Measurements from ENCODE around the gene MMP11. TPM values are rescaled to one million over a fixed set of nuclear protein-coding genes. Genes with fewer than 3 reads are reported as not detected.

Gene MMP11
- total RNA-seq, 1 experiment from 2014 or later = 0.44 TPM

DNA sequence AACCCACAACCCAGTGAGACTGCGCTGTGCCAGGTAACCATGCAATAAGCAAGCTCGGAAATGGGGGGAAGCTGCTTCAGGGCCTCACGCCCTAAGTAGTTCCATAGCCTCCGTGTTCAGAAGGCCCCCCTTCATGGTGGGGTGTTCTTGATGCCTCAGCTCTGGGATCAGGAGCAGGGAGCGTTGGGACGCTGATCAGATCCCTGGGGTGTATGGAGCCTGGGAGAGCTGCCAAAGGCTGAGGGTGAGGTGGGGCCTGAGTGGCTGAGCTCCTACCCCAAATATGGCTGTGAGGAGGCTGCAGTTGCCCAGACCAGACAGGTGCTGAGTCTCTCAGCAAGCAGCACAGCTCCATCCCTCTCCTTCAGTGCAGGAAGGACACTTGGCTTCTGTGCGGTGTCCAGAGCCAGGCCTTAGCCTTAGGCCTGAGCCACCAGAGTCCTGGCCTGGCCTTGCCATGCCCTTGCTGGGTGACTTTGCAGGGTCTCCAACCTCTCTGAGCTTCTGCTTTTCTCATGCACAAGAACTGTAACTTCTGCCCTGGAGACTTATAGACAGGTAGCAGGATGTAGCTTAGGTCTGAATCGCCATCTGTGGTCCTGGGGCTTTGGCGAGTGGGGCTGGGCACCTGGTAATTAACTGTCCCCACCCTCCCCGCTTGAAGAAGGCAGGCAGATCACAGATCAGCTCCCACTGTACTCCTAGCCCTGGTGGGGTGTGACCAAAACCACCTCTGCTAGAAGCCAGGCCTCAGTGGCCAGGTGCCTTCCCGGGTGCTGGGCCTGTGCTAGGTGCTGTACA lies 5.3 kb downstream of the MMP11 start:
- POLR2A ChIA-PET = interaction anchor here (0.6 kb wide), 1 partner anchor 47 kb away, joined by 3 read pairs; no protein-coding TSS in a partner anchor
- Mint-ChIP-seq H3K4me1 (ENCODE audit: insufficient read depth, unreplicated experiment) (peaks cover 28% of the 10 kb centered on the region), H3K9me3 (ENCODE audit: unreplicated experiment) (no peaks in the 10 kb centered on the region), H3K36me3 (ENCODE audit: insufficient read depth, unreplicated experiment) (peaks cover 5% of the 10 kb centered on the region), H3K27ac (ENCODE audit: low read depth, unreplicated experiment) (no peak overlapping the region), H3K27me3 (ENCODE audit: insufficient read depth, unreplicated experiment) (no peaks in the 10 kb centered on the region), H3K4me3 (ENCODE audit: unreplicated experiment) (no peak overlapping the region)
- CTCF ChIA-PET = interaction anchor here (0.7 to 1.0 kb wide), 3 partner anchors 10 to 818 kb away, joined by 3 to 5 read pairs (median 3); partner anchors contain the start of gene CHCHD10
- no TSS peak for BruUV-seq (replicated peaks)
- intact Hi-C loops (cut with micrococcal nuclease) = no loop called here
- DNase-seq (ENCODE audit: unreplicated experiment) = no peak
- TF ChIP-seq, protein P1, sequence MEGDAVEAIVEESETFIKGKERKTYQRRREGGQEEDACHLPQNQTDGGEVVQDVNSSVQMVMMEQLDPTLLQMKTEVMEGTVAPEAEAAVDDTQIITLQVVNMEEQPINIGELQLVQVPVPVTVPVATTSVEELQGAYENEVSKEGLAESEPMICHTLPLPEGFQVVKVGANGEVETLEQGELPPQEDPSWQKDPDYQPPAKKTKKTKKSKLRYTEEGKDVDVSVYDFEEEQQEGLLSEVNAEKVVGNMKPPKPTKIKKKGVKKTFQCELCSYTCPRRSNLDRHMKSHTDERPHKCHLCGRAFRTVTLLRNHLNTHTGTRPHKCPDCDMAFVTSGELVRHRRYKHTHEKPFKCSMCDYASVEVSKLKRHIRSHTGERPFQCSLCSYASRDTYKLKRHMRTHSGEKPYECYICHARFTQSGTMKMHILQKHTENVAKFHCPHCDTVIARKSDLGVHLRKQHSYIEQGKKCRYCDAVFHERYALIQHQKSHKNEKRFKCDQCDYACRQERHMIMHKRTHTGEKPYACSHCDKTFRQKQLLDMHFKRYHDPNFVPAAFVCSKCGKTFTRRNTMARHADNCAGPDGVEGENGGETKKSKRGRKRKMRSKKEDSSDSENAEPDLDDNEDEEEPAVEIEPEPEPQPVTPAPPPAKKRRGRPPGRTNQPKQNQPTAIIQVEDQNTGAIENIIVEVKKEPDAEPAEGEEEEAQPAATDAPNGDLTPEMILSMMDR (IDR thresholded peaks at IDR 0.05; ENCODE audit: unreplicated experiment) = no peak

DNA sequence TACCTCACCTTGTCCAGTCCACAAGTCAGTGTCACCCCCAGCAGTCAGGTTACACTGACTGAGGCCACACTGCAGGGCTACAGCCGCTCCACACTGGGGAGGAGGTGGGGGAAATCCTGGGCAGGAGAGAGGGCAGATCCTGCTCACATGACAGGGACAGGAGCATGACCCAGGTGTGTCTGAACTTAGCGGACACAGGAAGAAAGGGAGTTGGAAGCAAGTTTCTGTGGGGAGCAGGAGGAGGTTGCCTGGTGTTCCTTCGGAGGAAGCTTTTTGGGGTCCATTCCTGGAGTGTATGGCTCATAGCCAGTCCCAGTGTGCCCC lies 5.9 kb downstream of the MMP11 start:
- no TSS peak for BruUV-seq (replicated peaks)
- TF ChIP-seq, protein P1 (IDR thresholded peaks at IDR 0.05; ENCODE audit: unreplicated experiment) = no peak
- H3K9me3 Mint-ChIP-seq (ENCODE audit: unreplicated experiment) = no peaks in the 10 kb centered on the region
- ChIA-PET CTCF (interaction anchor here (0.7 kb wide), 1 partner anchor 819 kb away, joined by 3 read pairs; no protein-coding TSS in a partner anchor), POLR2A (interaction anchor here (0.6 kb wide), 1 partner anchor 46 kb away, joined by 3 read pairs; no protein-coding TSS in a partner anchor)
- intact Hi-C loops (cut with micrococcal nuclease) = no loop called here
- no peak overlapping the region for H3K27ac Mint-ChIP-seq (ENCODE audit: low read depth, unreplicated experiment)
- H3K4me1 Mint-ChIP-seq (ENCODE audit: insufficient read depth, unreplicated experiment) = peaks cover 22% of the 10 kb centered on the region
- DNase-seq (ENCODE audit: unreplicated experiment) = no peak
- H3K27me3 Mint-ChIP-seq (ENCODE audit: insufficient read depth, unreplicated experiment) = no peaks in the 10 kb centered on the region
- H3K4me3 Mint-ChIP-seq (ENCODE audit: unreplicated experiment) = no peak overlapping the region
- no peaks in the 10 kb centered on the region for H3K36me3 Mint-ChIP-seq (ENCODE audit: insufficient read depth, unreplicated experiment)

DNA sequence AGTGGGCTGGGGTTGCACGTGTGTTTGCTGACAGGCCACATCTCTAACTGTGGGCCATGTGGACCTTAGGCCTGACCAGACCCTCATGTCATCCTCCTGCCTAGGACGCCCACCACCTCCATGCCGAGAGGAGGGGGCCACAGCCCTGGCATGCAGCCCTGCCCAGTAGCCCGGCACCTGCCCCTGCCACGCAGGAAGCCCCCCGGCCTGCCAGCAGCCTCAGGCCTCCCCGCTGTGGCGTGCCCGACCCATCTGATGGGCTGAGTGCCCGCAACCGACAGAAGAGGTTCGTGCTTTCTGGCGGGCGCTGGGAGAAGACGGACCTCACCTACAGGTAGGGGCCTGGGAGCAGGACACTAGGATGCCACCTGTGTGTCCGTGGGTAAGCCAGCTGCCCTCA lies 6.4 kb downstream of the MMP11 start:
- BruUV-seq (replicated peaks) = no TSS peak
- Mint-ChIP-seq H3K27me3 (ENCODE audit: insufficient read depth, unreplicated experiment) (no peaks in the 10 kb centered on the region), H3K4me1 (ENCODE audit: insufficient read depth, unreplicated experiment) (peaks cover 20% of the 10 kb centered on the region), H3K36me3 (ENCODE audit: insufficient read depth, unreplicated experiment) (no peaks in the 10 kb centered on the region), H3K27ac (ENCODE audit: low read depth, unreplicated experiment) (no peak overlapping the region), H3K4me3 (ENCODE audit: unreplicated experiment) (no peak overlapping the region), H3K9me3 (ENCODE audit: unreplicated experiment) (no peaks in the 10 kb centered on the region)
- no peak for DNase-seq (ENCODE audit: unreplicated experiment)
- CTCF ChIA-PET = no interaction called here
- intact Hi-C loops (cut with micrococcal nuclease) = no loop called here
- TF ChIP-seq, protein P1 (IDR thresholded peaks at IDR 0.05; ENCODE audit: unreplicated experiment) = no peak
- POLR2A ChIA-PET = no interaction called here

DNA sequence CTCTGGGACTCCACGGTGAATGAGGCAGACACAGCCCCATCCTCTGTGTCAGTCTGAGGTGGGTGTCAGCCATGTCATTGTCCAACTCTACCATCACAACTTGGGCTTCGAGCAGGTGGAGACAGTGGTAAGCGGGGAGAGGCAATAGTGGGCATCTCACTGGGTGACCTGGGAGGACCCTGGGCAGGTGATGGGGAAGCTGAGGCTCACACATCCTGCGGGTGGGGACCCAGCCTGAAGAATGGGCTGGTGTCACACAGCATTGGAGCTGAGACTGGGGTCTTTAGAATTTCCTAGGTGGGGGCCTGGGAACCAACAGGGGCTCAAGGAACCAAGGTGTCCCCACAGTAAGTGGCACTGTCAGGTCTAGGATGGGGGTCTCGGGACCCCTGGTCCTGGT lies 7.1 kb downstream of the MMP11 start:
- H3K4me3 Mint-ChIP-seq (ENCODE audit: unreplicated experiment) = no peak overlapping the region
- no peak for DNase-seq (ENCODE audit: unreplicated experiment)
- peaks cover 16% of the 10 kb centered on the region for H3K4me1 Mint-ChIP-seq (ENCODE audit: insufficient read depth, unreplicated experiment)
- CTCF ChIA-PET = no interaction called here
- no TSS peak for BruUV-seq (replicated peaks)
- no peaks in the 10 kb centered on the region for H3K36me3 Mint-ChIP-seq (ENCODE audit: insufficient read depth, unreplicated experiment)
- H3K27me3 Mint-ChIP-seq (ENCODE audit: insufficient read depth, unreplicated experiment) = no peaks in the 10 kb centered on the region
- intact Hi-C loops (cut with micrococcal nuclease) = no loop called here
- H3K27ac Mint-ChIP-seq (ENCODE audit: low read depth, unreplicated experiment) = no peak overlapping the region
- POLR2A ChIA-PET = no interaction called here
- TF ChIP-seq, protein P1 (IDR thresholded peaks at IDR 0.05; ENCODE audit: unreplicated experiment) = no peak
- H3K9me3 Mint-ChIP-seq (ENCODE audit: unreplicated experiment) = no peaks in the 10 kb centered on the region
